HuH-7.5 (cell line): Measurements from ENCODE around the gene AHDC1.

Experiments
- DNase-seq: peaks from one replicate; pipeline ENCODE4 v3.0.0; 2011; ENCODE audit warnings: low spot score

The AHDC1 gene

GRCh38 chr1:27597516-27598294, 6.2 kb downstream of the AHDC1 start:
- no peak for DNase-seq

GRCh38 chr1:27596986-27597385, 7.0 kb downstream of the AHDC1 start:
- no peak for DNase-seq

GRCh38 chr1:27596261-27596660, 7.7 kb downstream of the AHDC1 start:
- DNase-seq: no peak

GRCh38 chr1:27595597-27595996, 8.3 kb downstream of the AHDC1 start:
- DNase-seq: no peak

GRCh38 chr1:27594564-27595510, 9.1 kb downstream of the AHDC1 start:
- DNase-seq: no peak

- DNase-seq: no peak
Observed at GRCh38 chr1:27593678-27594563, 10.0 kb downstream of the AHDC1 start.

GRCh38 chr1:27592931-27593677, 10.8 kb downstream of the AHDC1 start:
- no peak for DNase-seq

GRCh38 chr1:27592232-27592930, 11.6 kb downstream of the AHDC1 start:
- DNase-seq: no peak

- DNase-seq: no peak
Observed at GRCh38 chr1:27591622-27592021, 12.3 kb downstream of the AHDC1 start.

- no peak for DNase-seq
Observed at GRCh38 chr1:27590917-27591508, 12.9 kb downstream of the AHDC1 start.

- DNase-seq: no peak
Observed at GRCh38 chr1:27589841-27590426, 14.0 kb downstream of the AHDC1 start.

GRCh38 chr1:27589441-27589840, 14.5 kb downstream of the AHDC1 start:
- DNase-seq: no peak

- no peak for DNase-seq
Observed at GRCh38 chr1:27588256-27589232, 15.4 kb downstream of the AHDC1 start.

GRCh38 chr1:27585684-27586083, 18.3 kb downstream of the AHDC1 start:
- no peak for DNase-seq

- DNase-seq: no peak
Observed at GRCh38 chr1:27584453-27584852, 19.5 kb downstream of the AHDC1 start.

- DNase-seq: no peak
Observed at GRCh38 chr1:27583479-27583878, 20.5 kb downstream of the AHDC1 start.

GRCh38 chr1:27581823-27582243, 22.1 kb downstream of the AHDC1 start:
- no peak for DNase-seq

GRCh38 chr1:27577504-27578188, 26.3 kb downstream of the AHDC1 start:
- no peak for DNase-seq
